Left renal cortex interstitium (tissue), 4 donors: Measurements from ENCODE around the gene MYZAP. TPM values are rescaled to one million over a fixed set of nuclear protein-coding genes. Genes with fewer than 3 reads are reported as not detected.

Experiments used
- DNase-seq, 4 donors: peaks; one replicate each; pipeline ENCODE4 v3.0.0-alpha.2; 2013; ENCODE audit warnings: low read depth in 4 of 4, low spot score in 2 of 4, missing footprints in 1 of 4
- polyA plus RNA-seq, 4 donors: library from polyadenylated mRNA; unstranded; fragments of 120-200 nt; gene quantifications; one replicate each; pipeline ENCODE4 v1.2.1, GENCODE V29; 2013; ENCODE audit not compliant: insufficient read length in 4 of 4

MYZAP gene
- polyA plus RNA-seq, 4 donors, result 4.4 to 8.9 (median 5.4) TPM

DNA sequence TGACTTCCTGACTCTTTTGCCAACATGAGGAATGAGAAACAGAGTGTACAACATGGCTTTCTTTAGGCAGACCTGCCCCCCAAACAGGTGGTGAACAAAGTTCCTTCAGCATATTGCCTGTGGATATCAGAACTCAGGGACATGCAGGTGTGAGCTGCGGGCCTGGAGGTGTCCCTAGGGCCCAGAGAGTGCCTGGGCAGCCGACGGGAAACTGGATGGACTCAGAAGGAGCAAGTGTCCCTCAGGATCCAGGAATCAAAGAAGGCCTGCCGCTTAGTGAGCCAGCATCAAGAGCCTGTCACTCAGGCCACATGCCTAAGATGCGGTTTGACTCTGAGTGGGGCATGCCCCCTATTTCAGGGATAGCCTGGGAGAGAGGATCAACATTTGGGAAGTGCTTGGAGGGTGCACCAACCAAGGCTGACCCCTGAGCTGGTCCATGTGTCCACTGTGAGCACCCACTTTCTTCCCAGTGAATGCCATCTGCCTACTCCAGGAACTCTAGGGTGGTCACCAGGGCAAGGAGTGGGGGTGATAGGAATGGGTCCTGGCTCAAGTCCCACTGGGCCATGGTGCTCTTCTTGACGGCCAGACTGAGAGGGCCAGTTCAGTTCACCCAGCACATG, 98.8 kb downstream of the MYZAP start:
- DNase-seq, result no peak

DNA sequence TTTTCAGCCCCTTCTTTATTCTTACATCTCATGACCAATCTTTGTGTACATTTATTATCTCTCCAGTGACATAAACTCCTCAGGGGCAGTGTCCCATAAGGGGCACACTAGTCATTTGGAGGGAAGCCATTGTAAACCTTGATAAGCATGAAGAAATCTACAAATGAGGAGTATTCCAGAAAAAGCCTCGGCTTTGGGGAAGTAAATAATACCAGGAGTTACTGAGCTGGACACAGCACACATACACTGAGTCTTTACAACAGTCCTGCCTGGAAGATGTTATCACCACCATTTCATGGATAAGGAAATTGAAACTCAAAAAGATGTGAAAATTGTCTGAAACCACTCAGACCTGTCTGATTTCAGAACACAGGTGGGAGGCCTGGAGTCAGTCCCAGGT, 99.4 kb downstream of the MYZAP start:
- no peak for DNase-seq

DNA sequence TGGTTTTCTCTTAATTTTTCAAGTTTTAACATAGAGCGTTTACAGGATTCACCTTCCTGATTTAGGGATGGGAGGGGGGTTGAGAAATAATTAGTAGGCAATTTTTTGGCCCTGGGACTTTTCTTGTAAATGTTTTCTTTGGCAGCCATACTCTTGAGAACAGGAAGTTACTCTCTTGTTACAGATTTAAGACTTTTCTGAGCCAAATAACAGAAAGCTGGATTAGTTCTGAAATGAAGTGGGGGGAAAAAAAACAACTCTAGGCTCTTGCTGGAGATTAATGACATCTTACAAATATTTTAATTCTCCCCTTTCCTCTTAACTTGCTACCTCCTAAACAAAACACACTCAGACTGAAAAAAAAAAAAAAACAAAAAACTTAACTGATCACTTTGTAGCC, 101.0 kb downstream of the MYZAP start:
- no peak for DNase-seq

DNA sequence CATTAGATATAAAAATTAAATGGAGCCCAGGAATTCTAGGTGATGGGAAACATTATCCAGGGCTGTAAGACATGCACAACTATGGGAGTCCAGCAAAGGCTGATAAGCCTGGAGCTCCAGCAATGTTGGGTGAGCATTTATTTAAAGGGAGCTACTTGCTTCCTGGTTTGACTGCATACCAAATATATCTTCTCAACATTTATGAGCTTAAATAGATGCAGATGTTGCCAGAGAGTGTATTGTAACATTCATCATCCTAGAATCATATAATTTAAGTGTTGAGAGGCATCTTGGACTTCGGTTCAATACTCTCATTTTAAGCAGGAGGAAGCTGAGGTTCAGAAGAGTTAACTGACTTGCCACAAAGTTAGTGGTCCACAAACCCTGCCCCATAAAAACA, 102.6 kb downstream of the MYZAP start:
- DNase-seq, result no peak

DNA sequence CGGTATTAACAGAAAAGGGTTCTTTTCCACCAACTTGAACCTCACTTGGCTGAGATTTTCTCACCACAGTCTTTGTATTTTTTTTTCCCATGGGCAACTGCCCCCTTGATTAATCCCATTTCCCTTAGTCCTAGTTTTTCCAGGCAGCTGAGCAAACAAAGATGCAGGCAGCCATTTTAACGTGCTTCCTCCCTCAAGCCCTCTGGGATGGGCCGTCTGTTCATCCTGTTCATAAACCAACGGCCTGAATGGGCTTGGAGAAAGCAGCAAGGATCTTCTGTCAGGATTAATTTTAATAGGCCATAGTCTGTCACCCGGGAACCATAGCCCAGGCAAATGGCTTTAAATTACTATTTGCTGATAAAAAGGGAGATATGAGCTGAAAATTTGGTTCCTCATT, 104.4 kb downstream of the MYZAP start:
- DNase-seq, result no peak

DNA sequence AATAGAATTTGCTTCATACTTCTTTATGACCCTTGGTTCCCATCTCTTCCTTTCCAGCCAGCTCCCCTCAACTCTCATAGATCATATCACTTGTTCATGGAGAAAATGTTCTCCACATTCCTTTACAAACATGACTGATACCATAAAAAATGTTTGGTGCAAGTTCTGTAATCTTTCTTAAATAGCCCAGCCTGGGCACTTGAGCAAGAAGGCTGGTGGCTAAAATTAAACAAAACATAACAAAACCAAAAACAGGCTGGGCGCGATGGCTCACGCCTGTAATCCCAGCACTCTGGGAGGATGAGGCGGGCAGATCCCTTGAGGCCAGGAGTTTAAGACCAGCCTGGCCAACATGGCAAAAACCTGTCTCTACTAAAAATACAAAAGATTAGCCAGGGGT, 105.9 kb downstream of the MYZAP start:
- DNase-seq, result no peak

DNA sequence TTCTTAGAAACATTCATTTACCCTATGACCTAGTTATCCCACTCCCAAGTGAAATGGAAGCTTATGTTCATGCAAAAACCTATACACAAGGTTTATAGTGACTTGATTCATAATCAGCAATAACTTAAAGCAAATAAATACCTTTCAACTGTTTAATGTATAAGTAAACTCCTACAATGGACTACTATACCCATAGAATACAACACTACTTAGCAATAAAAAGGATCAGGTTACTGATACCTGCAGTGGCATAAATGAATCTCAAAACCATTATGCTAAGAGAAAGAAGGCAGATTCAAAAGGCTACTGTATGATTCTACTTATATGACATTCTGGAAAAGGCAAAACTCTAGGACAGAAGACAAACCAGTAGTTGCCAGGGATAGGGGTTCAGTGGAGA, 106.5 kb downstream of the MYZAP start:
- no peak for DNase-seq

DNA sequence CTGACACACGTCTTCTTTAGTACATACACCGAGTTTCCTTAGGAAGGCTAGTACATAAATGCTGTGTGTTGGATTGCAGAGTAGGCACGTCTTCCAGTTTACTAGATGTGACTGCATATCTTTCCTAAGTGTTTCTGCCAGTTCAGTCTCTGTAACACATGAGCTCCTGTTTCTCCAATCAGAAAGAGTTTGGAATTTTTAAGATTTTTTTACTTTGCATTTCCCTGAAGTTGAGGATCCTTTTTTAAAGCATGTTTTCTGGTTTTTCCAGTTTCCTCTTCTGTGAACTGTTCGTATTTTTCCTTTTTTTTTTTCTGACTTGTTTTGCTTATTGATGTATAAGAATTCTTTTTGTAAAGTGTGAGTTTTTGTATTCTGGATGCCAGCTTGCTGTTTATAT, 107.3 kb downstream of the MYZAP start:
- no peak for DNase-seq

DNA sequence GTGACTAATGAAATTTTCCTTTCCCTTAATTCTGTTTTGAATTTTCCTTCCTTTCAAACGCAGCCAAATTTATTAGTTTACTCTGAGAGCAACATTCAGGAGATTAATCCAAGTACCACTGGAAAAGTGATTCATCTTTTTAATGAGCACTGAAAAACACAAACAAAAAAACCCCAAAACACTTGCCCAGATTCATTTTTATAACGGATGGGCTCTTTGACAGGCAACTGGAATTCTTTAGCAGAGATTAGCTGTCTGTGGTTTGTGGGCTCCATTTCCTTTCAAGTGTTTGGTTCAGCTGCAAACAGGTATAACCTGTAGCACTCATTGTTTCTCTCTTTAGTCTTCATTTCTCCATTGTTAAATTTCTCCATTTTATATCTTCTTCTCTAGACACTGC, 111.7 kb downstream of the MYZAP start:
- DNase-seq, result no peak

DNA sequence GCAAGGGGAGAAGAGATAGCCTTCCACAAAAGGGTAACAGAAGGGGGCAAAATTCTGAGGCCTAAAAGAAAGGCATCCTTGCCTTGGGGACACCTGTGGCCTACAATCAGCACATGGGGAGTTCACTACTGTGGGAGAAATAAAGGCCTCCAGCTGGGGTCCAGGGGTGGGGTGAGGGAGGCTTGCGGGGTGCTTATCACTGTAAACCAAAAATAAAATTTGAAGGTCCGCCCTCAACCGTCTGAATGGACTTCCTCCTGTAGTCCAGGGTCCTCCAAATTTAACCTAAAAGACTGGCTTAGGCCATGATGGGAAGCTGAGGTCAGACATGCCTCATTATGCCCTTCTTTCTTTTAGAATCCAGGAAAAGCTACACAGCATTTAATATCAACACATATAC, 112.7 kb downstream of the MYZAP start:
- DNase-seq, result no peak

DNA sequence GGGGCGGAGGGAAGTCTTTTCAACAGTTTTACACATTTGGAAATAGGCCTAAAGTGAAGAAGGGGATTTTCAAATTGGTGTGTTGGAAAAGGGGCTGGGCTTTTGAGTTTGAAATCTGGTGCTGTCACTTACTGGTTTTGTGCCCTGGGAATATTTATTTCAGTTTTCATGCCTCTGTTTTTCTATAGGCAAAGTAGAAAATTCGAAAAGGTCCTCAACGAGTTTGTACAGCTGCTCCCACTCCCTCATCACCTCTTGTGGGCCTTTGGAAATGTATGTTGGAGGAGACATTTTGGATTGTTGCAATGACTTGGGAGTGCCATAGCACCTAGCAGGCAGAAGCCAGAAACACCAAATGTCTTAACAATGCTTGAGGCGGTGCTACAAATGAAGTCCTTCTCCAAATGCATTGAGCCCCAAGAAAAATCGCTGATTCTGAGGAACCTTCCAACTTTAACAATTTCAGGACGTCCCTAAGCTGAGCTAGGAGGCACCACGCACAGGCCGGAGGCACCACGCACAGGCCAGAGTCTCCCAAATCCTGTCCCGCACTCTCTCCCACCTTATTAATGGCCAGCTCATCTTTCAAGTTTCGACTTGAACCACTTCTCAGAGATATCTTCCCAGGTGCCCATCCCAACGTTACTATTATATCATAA, 114.2 kb downstream of the MYZAP start:
- no peak for DNase-seq

DNA sequence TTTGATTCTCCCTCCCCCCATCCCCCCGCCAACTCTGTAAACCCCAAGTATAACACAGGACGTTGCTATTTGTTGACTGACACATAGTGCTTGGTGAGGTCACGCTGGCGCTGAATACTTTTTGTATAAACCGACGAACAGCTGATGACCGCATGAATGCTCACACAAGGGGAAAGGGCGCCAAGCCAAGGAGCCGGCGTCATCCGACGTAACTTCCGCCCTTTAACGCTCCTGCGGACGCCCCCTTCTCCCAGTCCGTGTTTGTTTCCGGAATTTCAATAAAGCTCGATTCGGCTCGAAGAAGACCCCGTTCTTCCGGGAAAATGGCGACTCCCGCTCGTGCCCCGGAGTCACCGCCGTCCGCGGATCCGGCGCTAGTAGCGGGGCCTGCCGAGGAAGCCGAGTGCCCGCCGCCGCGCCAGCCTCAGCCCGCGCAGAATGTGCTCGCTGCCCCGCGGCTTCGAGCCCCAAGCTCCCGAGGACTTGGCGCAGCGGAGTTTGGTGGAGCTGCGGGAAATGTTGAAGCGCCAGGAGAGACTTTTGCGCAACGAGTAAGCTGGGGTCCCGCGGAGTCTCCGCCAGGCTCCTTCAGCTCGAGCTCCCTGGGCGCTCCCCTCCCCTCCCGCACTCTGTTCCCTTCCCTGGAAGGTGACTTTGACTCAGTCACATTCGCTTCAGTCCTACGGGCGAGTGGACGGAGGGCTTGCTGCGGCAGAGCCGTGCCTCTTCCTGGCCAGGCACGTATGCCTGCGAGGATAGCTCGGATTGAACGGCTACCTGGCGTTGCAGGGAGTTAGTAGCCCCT, 114.9 kb downstream of the MYZAP start, which contains the start of gene POLR2M:
Gene POLR2M, plus strand, starts transcription at position 310 of the 805 bp plus-strand sequence. Its CDS starts 129 bp downstream, at position 439.
- DNase-seq, result peak; percentile 86 to 97 (median 93)

DNA sequence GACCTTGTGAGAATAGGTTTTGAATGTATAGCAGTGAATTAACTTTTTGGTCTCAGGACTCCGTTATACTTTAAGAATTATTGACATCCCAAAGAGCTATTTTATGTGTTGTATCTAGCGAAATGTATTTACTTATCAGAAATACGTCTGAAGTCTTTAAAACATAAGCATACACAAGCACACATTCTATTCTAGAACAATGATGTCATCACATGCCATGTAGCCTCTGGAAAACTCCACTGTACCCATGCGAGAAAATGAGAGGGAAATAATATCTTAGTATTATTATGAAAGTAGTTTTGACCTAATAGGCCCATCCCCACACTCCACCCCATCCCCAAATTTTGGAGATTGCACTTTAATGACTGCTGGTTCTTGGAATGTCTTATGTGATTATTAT, 116.3 kb downstream of the MYZAP start:
- no peak for DNase-seq

DNA sequence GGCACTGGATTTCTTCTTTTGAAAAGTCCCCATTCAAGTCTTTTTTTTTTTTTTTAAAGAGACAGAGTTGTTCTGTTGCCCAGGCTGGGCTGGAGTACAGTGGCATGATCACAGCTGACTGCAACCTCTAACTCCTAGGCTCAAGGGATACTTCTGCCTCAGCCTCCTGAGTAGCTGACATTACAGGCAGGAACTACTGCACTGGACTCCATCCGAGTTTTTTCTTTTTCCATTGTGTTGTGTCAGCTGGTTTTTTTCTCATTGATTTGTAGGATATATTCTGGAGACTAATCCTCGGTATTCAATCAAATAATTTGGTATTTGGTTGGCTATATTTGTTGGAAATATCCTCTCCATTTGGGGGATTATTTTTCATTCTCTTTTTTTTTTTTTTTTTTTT, 126.6 kb downstream of the MYZAP start:
- DNase-seq, result no peak

DNA sequence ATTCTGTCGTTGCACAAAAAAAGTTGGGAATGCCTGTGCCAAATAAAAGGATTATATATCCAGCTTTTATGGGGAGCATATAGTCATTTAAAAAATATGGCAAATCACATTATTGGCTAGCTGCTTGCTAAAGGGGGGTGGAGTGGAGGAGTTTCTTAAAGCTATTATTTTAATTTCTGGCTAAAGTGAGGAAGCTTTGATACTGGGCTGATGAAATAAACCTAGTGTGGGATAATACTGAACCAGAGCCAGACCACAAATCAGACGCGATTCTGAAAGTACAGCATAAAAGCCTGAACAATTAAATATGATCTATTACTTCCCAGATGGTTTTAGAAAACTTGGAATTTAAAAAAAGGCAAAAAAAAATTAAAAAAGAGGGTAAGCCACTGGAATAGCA, 129.2 kb downstream of the MYZAP start:
- DNase-seq, result no peak

DNA sequence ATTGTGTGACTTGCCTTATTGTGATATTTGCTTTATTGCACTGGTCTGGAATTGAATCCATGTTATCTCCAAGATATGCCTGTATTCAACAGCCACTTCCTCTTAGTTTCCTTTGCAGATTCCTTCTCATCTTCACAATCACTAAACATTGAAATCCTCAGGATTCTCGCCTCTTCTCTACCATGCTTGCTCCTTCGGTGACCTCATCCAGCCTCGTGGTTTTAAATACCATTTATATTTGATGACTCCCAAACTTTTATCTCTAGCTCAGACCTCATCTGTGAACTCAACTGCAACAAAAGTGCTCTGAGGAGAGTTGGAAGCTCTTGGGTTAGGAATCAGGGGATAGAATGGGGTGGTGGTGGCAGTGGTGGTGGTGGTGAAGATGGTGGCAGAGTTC, 134.7 kb downstream of the MYZAP start:
- DNase-seq, result no peak

DNA sequence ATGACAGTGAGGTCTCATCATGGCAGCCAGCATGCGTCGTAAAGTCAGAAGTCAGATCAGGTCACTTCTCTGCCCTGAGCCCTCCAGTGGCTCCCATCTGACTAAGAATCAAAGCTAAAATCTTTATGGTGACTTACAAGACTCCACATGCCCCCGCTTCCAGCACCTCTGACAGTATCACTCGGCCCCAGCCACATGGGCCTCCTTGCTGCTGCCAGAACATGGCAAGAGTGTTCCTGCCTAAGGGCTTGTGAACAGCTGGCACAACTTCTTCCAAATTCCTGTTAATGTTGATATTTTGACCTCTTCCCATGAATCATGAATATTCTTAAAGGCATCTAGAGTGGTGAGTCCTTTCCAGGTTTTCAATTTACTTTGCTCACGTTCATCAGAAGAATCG, 135.3 kb downstream of the MYZAP start:
- DNase-seq, result no peak

DNA sequence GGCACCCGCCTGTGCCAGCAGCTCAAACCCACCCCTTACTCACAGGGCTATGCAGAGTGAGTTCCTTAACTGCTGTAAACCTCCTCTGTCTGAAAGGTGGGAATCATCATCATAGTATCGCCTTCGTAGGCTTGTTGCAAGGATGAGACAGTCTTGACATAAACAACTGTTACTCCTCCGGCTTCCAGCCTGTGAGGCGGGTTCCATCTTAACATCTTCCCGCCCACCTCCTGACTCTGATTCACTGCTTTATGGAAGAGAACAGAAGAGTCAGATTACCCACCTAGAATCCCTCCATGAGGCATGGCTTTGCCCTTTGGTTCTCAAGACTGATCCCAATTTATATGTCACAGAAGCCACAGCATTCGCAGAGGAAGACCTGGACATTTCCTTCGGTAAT, 136.7 kb downstream of the MYZAP start:
- no peak for DNase-seq

DNA sequence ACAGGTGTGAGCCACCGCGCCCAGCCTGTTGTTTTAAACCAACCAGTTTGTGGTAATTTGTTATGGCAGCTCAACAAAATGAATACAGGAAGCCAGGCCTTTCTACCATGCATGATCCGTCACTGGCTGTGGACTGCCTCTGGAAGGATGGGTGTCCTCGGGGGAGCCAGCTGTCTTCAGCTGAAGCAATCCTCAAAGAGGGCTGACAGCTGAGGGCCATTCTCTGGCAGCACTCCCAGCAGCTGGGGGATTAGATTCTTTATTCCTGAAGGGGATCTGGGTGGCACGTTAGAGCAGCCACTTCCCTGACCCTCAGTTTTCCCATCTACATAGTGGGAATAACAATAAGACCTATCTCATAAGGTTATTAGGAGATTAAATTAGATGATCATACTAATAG, 139.2 kb downstream of the MYZAP start:
- DNase-seq, result no peak

DNA sequence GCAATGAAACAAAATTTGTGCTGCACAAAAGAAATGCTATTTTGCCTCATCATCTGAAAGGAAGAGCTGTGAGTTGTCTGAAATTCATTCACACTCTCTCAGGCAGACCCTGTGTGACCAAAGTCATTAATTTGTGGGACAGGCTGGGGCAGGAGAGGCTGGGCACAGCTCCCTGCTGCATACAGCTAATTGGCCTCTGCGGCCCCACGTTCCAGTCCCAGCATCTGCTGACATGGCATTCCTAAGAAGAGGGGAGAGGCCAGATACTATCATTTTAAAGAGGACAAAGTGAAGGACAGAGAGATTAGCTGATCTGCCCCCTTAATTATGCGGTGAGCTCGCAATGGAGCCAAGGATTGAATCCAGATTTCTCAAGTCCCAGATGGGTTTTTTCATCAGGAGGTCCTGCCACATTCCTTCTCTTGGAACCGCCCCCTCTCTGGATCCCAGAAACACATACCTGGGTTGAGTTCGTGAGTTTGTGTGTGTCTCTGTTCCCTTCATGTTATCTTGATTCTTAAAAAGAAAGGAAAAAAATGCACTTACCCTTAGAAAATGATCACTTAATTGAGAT, 139.9 kb downstream of the MYZAP start:
- DNase-seq, result no peak

DNA sequence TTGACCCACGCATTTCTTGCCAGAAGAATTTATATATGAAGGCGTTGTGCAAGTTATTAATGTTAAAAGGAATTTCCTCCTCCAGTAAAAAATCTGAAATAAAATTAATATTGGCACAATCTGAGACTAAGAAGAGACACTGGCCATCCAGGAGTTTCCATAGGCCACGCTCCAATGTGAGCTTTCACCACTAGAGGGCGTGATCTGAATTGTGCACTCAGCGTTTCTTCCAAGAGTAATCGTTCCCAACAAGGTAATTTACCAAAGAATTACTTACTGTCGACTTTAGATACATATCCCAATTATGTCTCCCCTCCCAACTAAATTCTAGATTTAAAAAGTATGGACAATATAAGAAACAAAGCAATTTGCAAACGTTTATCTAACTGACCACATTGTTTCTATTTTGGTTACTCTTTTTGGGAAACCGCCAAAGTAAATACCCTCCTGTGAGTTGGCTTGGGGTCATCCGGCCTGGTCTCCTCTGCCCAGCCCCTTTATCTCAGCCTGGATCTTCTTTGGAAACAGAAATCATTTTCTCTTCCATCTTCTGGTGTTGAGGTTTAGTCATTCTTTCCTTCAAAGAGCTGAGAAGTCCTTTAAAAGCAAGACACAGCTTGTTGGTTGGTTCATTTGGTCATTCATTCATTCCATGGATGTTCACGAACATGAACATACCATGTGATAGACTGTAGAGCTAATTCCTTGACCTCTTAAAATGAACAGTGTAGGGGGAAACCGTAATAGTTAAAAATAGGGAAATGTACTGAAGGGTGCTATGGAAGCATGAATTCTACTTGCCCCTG, 141.0 kb downstream of the MYZAP start:
- DNase-seq, result no peak
